Measurements from ENCODE around the gene ACSBG1. TPM values are rescaled to one million over a fixed set of nuclear protein-coding genes. Genes with fewer than 3 reads are reported as not detected.
"Not testable (repeated sequence)": the region's sequence is repeated elsewhere in the genome, so short reads cannot be mapped to it uniquely, and the experiment has no call there.

The ACSBG1 gene
- total RNA-seq, 2 donors from 2014 or later: 0.27 to 1.2 TPM

- Histone ChIP-seq H3K27me3 (ENCODE audit: control insufficient read depth, insufficient read depth, low read length, poor library complexity, severe bottlenecking) (no peaks in the 10 kb centered on the region), H3K27ac (ENCODE audit: low read depth, low read length) (no peak overlapping the region), H3K9me3 (ENCODE audit: control insufficient read depth, low read length) (no peaks in the 10 kb centered on the region), H3K9ac (ENCODE audit: extremely low read depth, low read length, poor library complexity, severe bottlenecking) (no peak overlapping the region), H3K4me3 (ENCODE audit: low read length) (no peak overlapping the region), H3K4me1 (ENCODE audit: control insufficient read depth, insufficient read depth, low read length) (peaks cover under 1% of the 10 kb centered on the region), H3K36me3 (ENCODE audit: control insufficient read depth, insufficient read depth, low read length) (no peaks in the 10 kb centered on the region)
- H3K27ac Mint-ChIP-seq: no peak overlapping the region
- 93 to 94% methylated on average over 5 of the region's 5 CpGs for WGBS, 2 experiments (ENCODE audit: insufficient coverage in 1 of 2, insufficient read length in 1 of 2)
- H3K36me3 Mint-ChIP-seq (ENCODE audit: low read depth): no peaks in the 10 kb centered on the region
- no peak for DNase-seq
- no peaks in the 10 kb centered on the region for H3K4me1 Mint-ChIP-seq
- TF ChIP-seq CTCF (conservative IDR thresholded peaks at IDR 0.05): no peak
- no peaks in the 10 kb centered on the region for H3K27me3 Mint-ChIP-seq (ENCODE audit: insufficient read depth)
- no peak overlapping the region for H3K4me3 Mint-ChIP-seq
- H3K9me3 Mint-ChIP-seq: peaks cover 13% of the 10 kb centered on the region
Observed at GRCh38 chr15:78249131-78249530, 14.8 kb upstream of the ACSBG1 start.

- WGBS, 2 experiments (ENCODE audit: insufficient coverage in 1 of 2, insufficient read length in 1 of 2): 82% methylated on average over 1 of the region's 1 CpG; no CpG with 5 or more reads in 1 of the 2 experiments
- Histone ChIP-seq H3K9ac (ENCODE audit: extremely low read depth, low read length, poor library complexity, severe bottlenecking) (no peak overlapping the region), H3K4me3 (ENCODE audit: low read length) (no peak overlapping the region), H3K27ac (ENCODE audit: low read depth, low read length) (no peak overlapping the region), H3K36me3 (ENCODE audit: control insufficient read depth, insufficient read depth, low read length) (no peaks in the 10 kb centered on the region), H3K27me3 (ENCODE audit: control insufficient read depth, insufficient read depth, low read length, poor library complexity, severe bottlenecking) (no peaks in the 10 kb centered on the region), H3K9me3 (ENCODE audit: control insufficient read depth, low read length) (no peaks in the 10 kb centered on the region), H3K4me1 (ENCODE audit: control insufficient read depth, insufficient read depth, low read length) (peaks cover 2% of the 10 kb centered on the region)
- H3K9me3 Mint-ChIP-seq: peaks cover 13% of the 10 kb centered on the region
- no peak for DNase-seq
- H3K4me1 Mint-ChIP-seq: peaks cover 11% of the 10 kb centered on the region
- H3K36me3 Mint-ChIP-seq (ENCODE audit: low read depth): no peaks in the 10 kb centered on the region
- no peaks in the 10 kb centered on the region for H3K27me3 Mint-ChIP-seq (ENCODE audit: insufficient read depth)
- no peak overlapping the region for H3K4me3 Mint-ChIP-seq
- TF ChIP-seq CTCF (conservative IDR thresholded peaks at IDR 0.05): no peak
- no peak overlapping the region for H3K27ac Mint-ChIP-seq
Observed at GRCh38 chr15:78247911-78248310, 13.5 kb upstream of the ACSBG1 start.

GRCh38 chr15:78245976-78246620 is 11.7 kb upstream of the ACSBG1 start:
- not testable (repeated sequence) for H3K27me3 Mint-ChIP-seq (ENCODE audit: insufficient read depth); H3K4me1 ChIP-seq (ENCODE audit: control insufficient read depth, insufficient read depth, low read length); H3K4me3 Mint-ChIP-seq; H3K36me3 ChIP-seq (ENCODE audit: control insufficient read depth, insufficient read depth, low read length); H3K27ac Mint-ChIP-seq; H3K4me3 ChIP-seq (ENCODE audit: low read length); H3K9ac ChIP-seq (ENCODE audit: extremely low read depth, low read length, poor library complexity, severe bottlenecking); DNase-seq; H3K27ac ChIP-seq (ENCODE audit: low read depth, low read length); H3K27me3 ChIP-seq (ENCODE audit: control insufficient read depth, insufficient read depth, low read length, poor library complexity, severe bottlenecking); H3K36me3 Mint-ChIP-seq (ENCODE audit: low read depth); H3K9me3 ChIP-seq (ENCODE audit: control insufficient read depth, low read length)
- H3K9me3 Mint-ChIP-seq: peaks cover 13% of the 10 kb centered on the region
- WGBS, 2 experiments (ENCODE audit: insufficient coverage in 1 of 2, insufficient read length in 1 of 2): 94 to 95% methylated on average over 11 to 39 of the region's 39 CpGs
- peaks cover 11% of the 10 kb centered on the region for H3K4me1 Mint-ChIP-seq

GRCh38 chr15:78245392-78245791 is 11.0 kb upstream of the ACSBG1 start:
- H3K9me3 Mint-ChIP-seq: peaks cover 13% of the 10 kb centered on the region
- WGBS, 2 experiments (ENCODE audit: insufficient coverage in 1 of 2, insufficient read length in 1 of 2): 84 to 93% methylated on average over 13 of the region's 14 CpGs
- H3K27me3 Mint-ChIP-seq (ENCODE audit: insufficient read depth); H3K27me3 ChIP-seq (ENCODE audit: control insufficient read depth, insufficient read depth, low read length, poor library complexity, severe bottlenecking); DNase-seq; H3K9me3 ChIP-seq (ENCODE audit: control insufficient read depth, low read length); H3K36me3 Mint-ChIP-seq (ENCODE audit: low read depth); H3K9ac ChIP-seq (ENCODE audit: extremely low read depth, low read length, poor library complexity, severe bottlenecking); H3K4me3 ChIP-seq (ENCODE audit: low read length); H3K4me3 Mint-ChIP-seq; H3K4me1 ChIP-seq (ENCODE audit: control insufficient read depth, insufficient read depth, low read length); H3K36me3 ChIP-seq (ENCODE audit: control insufficient read depth, insufficient read depth, low read length); H3K27ac ChIP-seq (ENCODE audit: low read depth, low read length); H3K27ac Mint-ChIP-seq: not testable (repeated sequence)
- peaks cover 11% of the 10 kb centered on the region for H3K4me1 Mint-ChIP-seq

Data from endodermal cell (in vitro differentiated cells).